NCI-H526 (cell line): ENCODE measurements around the gene YY1.
"Not testable (repeated sequence)": the region's sequence is repeated elsewhere in the genome, so short reads cannot be mapped to it uniquely, and the experiment has no call there.

Experiments used
- DNase-seq, 2 experiments: peaks; one replicate each; lab custom pipeline; 2025; lab: John Stamatoyannopoulos, UW

The YY1 gene

GRCh38 chr14:100283984-100284881 lies 45.3 kb downstream of the YY1 start:
- no peak for DNase-seq

DNA sequence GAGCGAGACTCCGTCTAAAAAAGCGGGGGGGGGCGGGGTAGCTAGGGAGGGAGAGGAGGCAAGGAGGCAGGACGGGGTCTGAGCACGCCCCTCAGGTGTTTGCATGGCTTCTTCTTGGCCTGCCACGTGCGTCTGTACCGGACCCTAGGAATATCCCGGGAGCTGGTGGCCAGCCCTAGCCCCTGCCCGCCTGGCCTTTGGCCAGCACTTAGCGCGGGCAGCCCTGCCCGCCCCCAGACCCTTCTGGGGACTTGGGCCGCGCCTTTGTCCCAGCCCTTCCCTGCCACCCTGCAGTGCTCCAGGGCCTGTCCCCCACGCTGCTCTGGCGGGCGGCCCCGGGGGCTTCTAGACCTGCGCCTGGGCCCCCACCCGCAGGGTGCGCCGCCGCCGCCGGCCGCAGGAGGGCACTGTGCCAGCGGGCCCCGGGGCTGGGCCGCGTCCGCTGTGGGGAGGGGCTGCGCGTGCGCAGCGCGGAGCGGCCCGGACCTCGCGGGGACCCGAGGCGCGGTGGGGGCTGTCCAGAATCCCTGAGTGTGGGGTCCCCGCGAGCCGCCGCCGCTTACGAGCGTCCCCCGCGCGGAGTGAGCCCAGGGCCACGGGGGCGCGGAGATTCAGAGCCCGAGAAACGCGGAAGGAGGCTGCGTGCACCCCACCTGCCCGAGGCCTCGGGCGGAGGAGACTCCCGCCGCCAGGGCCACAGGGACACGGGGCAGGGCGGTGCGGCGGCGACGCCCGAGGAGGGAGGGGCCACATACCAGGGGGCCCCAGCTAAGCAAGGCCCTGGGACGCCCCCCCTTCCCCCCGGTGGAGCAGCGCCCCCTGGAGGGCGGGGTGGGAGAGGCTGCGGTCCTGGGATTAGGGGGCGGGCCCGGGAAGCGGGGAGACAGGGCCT lies 46.3 kb downstream of the YY1 start:
- DNase-seq: peak; percentile 16 to 74

- no peak for DNase-seq
Observed at GRCh38 chr14:100285913-100286400, 47.0 kb downstream of the YY1 start.

GRCh38 chr14:100286484-100287191 lies 47.7 kb downstream of the YY1 start:
- no peak for DNase-seq

DNA sequence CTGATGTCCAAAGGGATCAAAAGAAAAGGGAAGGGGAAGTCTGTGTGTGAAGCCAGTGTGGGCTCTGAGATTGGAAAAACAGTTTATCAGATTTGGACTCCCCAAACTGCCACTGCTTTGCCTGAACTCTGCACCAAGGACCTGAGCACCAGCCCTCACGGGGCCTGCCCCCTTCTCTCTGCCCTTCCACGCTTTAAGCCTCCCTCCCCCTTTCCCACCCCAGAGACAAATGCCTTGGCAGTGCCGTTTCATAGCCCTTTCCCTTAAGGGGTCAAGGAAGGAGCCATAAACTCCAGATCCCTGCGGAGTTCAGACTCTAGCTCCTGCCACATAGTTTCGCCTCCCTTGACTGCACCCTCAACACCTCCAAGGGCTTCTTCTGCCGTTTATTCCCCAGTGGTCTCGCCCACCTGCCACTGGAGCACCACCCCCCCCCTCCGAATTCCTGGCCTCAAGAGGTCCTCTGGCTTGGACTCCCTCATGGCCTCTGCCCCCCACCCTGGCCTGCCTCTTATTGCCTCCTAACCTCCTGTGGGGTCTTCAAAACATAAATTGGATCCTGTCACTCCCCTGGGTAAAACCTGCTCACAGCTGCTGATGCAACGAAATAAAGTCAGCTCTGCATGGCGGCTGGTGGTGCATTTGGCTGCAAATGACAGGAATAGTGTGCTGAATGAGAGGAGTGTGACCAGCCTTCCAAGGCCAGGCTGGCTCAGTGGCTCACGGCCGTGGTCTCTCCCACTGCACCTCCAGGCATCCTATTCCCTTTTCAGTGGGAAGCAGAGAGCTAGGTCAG lies 48.5 kb downstream of the YY1 start:
- DNase-seq: no peak

- not testable (repeated sequence) for DNase-seq
Observed at GRCh38 chr14:100287998-100288295, 49.0 kb downstream of the YY1 start.

DNA sequence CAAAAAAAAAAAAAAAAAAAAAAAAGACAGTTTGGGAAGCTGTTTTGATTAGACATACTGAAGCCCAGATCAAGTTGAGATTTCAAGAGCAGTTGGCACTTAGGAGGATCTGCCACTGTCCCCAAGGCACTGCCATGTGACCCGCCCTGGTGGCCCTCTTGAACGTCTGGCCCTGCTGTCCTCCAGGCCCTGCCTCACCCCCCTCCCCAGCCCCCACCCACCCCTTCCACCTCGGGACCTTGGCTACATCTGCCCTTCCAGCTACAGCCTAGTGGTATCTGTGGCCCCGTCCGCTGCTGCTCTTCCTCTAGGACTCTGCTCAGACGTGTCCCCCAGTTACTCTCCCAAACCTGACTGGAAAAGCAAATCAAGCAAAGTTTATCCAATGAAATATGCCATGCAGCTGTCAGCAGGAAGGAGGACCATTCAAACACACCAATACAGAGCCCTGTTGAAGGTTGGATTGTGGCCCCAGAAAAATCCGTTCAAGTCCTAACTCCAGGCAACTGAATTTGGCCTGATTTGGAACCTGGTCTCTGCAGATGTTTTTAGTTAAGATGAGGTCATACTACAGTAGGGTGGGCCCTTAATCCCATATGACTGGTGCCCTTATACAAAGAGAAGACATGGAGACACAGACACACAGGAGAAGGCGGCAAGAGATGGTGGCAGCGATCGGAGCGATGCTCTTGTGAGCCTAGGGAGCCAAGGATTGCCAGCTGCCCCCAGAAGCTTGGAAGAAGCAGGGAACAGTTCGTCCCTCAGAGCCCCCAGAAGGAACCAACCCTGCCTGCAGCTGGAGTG lies 49.6 kb downstream of the YY1 start:
- no peak for DNase-seq

DNA sequence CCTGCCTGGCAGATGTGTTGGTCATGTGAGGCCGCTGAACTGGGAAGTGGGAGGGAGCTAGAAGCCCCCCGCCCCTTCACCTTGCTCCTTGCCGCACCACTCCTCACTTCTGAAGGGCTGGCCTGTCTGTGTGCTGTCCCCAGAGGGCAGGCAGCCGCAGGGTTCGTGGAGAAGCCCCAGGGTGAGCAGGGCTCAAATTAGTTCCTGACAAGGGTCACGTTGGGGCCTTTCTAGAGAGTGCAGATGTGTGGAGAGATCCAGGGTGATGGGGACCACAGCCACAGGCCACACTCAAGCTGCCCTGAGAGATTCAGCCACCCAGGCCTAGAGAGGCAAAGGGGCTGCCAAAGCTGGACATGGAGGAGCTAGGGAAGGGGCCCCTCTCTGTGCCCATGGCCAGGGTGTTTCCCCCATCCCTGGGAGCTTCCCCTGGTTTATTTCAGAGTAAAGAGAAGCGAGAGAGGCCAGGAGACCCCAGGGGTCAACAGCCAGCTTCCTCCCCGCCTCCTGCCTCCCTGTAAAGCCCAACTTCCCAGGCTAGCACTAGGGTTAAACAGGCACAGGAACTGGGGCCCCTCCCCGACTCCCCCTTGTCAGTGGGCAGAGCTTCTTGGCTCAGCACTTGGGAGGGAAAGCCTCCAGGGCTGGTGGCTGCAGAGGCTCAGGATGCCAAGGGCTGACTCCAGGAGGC lies 51.1 kb downstream of the YY1 start:
- no peak for DNase-seq

DNA sequence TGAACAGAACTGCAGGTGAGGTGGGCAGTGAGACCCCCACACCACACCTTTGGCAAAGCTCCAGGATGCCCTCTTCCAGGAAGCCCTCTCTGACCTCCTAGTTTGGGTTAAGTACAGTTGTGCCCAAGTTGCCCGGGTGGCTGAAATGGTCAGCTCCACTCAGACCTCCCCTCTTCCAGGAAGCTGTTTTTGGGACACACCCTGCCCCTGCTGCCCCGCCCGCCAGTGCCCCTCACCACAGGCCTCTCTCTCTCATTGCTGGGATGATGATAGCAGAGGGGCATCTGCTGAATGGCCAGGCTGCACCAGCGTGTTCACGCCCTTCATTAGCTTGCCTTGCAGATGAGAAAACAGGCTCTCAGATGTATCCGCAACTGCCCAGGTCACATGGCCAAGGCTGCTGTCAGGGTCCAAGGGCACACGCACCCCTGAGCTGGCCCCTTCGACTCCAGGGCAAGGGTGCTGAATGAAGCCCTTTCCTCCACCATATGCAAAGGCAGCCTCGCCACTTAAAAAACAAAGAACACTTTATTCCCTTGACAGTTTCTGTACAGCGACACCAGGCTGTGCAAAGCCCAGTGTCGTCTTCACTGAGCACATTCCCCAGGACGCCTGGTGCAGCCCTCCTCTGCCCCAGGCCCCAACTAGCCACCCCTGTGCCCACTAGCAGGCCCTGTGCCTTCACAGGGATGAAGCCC lies 51.8 kb downstream of the YY1 start:
- peak; percentile 57 to 75 for DNase-seq

DNA sequence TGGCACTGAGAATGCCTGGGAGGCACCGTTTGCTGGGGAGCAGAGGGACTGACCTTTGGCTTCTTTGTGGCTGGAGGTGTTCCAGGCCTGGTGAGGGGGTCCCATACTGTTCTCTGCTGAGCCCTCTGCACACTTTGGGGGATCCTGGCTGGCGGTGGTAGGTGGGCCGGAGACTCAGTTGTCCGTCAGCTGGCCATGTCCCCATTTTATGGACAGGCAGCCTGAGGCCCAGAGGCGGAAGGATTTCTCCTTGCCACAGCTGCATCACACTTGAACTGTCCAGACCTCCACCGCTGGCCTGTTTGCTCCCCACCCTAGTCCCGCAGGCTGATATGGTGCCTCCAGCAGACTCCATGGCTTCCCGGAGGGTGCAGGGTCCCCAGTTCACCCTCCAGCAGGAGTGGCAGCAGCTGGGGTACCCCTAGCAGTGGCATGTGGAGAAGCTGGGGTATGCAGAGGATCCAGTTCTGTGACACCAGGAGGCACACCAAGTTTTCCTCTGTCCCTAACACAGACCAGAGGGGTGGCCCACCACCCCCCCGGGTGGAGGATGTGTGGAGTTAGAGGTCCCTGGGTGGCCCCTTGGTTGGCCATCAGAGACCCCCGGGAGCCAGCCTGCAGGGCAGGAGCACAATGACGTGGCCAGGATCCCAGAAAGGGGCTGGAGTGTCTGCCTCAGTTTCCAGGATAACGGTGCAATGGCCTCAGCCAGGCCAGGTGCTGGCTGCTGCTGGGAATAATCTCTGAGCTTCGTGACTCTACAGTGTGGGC lies 52.5 kb downstream of the YY1 start:
- no peak for DNase-seq

DNA sequence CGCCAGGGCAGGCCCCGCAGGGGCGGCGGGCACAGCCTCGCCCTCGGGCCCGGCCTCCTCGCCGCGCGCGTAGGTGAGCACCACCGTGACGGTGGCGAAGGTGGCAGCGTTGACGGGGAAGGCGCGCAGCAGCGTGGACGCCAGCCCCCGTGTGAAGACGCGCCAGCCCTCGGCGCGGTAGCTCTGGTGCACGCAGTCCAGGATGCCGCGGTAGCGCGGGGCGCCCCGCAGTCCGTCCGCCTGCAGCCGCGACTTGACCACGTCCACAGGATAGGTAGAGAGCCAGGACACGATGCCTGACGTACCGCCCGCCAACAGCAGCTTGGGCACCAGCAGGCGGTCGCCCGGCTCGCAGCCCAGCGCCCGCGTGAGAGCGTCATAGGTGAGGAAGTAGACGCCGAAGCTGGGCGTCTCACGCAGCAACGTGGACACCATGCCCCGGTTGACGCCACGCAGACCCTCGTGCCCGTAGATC lies 53.4 kb downstream of the YY1 start:
- DNase-seq: no peak

DNA sequence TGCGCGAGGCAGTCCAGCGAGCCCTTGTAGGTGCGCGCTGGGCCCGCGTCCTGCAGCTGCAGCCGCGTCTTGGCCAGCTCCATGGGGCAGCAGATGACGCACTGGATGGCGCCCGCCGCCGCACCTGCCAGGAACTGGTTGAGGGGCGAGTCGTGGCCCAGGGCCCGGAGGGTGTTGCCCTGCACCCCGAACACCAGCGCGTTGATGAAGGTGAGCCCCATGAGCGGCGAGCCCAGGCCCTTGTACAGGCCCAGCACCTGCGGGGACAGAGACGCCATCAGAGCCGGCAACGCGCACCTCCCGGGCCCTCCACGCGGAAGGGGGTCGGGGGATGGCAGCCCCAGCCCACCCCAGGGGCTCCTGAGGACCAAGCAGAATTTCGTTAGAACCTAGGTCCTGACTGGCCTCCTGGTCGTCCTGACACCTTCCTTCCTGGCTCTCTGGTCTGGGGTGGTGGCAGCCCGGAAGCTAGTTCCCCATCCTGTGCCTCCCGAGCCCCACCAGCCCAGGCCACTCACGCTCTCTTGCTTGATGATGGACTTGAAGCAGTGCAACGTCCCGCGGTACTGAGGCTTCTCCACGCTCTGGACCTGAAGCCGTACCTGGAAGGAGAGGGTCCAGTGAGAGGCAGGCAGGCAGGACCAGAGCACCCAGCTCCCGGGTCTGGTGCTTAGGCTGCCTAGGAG lies 54.0 kb downstream of the YY1 start:
- no peak for DNase-seq

- no peak for DNase-seq
Observed at GRCh38 chr14:100293497-100294212, 54.7 kb downstream of the YY1 start.

DNA sequence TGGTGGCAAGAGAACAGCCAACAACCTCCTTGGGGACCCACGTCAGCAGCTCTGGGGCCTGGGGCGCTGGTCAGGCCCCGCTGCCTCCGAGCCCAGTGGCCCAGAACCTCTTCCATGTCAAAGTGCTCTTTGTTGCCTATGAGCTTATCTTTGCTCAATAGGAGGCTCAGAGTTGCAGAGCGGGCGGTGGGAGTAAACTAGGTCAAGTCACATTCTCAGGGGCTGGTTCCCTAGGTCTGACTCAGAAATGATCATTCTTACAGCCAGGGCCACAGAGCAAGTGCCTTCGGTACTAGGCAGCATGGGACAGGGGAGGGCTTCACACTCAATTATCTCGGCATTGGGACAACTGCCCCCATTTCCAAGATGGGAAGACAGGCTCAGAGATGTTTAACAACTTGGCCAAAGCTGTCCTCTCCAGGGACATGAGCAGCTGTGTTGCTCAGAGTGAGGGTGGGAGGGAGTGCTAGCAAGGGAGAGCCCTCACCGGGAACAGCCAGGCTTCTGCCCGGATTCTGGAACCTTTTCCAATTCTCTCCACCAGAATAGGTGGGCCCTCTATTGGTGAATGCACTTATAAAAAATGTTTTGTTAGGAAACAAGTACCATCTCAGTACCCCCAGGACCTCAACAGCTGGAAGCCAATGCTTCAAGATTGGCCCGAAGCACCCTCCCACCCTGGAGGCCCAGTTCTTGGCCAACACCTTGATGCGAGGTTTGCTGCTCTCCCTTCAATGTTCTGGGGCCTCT lies 55.4 kb downstream of the YY1 start:
- DNase-seq: peak in 1 of 2 experiments; percentile 34

- no peak for DNase-seq
Observed at GRCh38 chr14:100294963-100295330, 56.0 kb downstream of the YY1 start.

DNA sequence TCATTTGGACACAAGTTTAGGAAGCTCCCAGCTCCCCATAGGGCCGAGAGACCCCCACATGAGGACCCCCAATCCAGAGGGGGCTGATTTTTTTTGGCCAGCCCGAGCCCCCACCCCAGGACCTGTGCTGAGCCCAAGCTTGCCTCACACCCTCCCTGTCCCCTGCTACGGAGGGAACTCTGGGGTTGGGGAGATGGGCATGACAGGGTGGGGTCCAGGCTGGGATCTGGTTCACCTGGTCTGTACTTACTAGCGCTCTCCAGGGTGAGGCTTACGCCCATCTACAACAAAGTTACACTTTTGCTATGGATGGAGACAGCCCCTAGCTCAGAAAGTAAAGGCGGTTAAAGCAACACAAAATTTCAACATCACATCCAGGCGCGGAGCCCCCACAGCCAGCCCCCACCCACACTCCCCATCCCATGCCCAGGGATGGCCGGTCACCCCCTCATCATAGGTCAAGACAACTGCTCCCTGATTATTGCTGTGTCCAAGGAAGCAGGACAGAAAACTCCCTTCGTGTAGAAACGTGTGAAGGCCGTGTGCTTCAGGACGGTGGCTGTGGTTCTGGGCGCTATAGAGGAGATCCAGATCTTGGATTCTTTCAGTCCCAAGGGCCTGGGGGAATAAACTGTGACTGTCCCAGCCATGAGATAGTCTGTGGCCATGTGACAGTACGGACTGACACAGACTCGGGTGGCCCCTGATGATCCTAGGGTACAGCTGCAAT lies 56.6 kb downstream of the YY1 start:
- no peak for DNase-seq
